Measurements from ENCODE around the gene ADAM17.

GRCh38 chr2:9594366-9595054, 38.9 kb upstream of the ADAM17 start:
- TF ChIP-seq CTCF (IDR thresholded peaks at IDR 0.05) (no peak), POLR2A (IDR thresholded peaks at IDR 0.05; ENCODE audit: low read depth) (no peak)

All from esophagus muscularis mucosa (tissue), 3 donors.